Raji (cell line): ENCODE data around the gene DSCAML1.

Experiments used
- POLR2A ChIP-seq: IDR thresholded peaks from 2 replicates; pipeline ENCODE4 v1.6.1; 2011; ENCODE audit warnings: low read depth, low read length, control low read depth; ENCODE audit not compliant: insufficient read depth

DSCAML1 gene

DNA sequence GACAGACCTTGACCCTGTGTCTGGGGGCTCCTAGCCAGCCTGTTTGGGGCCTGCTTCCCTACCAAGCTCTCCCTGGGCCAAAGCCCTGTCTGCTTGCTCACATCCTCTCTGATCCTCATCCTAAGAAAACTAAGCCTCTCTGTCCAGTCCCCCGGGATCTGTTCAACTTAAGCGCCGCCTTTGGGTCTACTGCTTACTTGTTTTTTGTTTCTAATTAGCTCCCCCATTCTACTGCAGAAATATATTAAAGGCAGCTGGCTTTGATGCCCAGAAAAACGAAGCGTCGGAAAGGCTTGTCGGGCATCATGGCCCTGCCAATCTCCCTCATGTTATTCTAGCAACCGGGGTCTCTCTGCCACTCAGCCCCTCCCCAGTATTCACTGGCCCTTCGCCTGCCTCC, 3.4 kb downstream of the DSCAML1 start:
- no peak for TF ChIP-seq POLR2A

DNA sequence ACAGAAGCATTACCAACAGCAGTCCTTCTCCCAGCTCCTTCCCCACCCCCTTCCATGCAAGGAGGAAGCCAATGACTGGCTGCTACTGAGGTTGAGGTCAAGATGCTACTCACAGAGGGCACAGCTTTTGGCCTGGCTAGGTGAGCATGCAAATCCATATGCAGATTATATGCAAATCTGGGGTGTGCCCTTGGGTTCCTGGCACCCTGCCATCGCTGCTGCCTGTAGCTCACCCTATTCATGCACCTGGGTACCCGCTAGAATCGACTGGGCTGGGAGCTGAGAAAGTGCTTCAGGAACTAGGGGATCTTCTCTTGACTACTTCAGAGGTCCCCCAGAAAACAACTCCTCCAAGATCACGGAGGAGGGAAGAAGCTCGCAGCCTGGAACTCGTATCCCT, 4.0 kb downstream of the DSCAML1 start:
- TF ChIP-seq POLR2A = no peak

DNA sequence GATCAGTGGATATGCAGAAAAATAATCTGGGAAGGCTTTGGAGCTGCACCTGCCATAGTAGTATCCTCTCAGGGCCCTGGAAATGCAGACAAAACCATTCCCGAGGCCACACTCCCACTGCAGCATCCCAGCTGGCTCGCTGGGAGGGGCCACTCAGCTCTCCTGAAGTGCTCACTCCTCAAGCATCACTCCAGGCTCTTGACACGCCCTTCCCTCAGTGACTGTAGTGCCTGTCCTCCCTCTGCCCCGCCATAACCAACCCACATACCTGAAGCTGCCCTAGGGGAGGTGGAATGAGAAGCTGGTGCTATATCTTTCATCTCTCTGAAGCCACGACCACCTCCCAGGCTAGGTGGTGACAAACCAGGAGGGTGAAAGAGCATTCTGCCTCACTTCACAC, 4.8 kb downstream of the DSCAML1 start:
- TF ChIP-seq POLR2A = no peak

DNA sequence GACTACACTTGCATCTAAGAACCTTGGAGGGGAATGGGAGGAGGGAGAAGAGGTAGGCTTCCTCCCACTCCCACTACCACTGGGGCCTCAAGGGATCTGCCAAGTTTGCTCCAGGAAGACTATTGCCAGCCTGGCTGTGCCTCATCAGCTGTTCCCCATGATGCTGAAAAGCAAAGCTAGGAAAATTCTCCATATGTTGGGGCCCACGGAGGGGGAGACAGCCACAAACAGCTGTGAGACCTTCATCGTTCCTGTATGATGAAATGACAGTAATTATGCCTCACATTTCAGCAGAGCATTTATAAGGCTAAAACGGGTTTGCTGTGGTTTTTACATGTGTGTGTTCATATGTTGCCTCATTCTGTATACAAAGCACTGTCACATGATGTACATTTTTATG, 6.7 kb downstream of the DSCAML1 start:
- TF ChIP-seq POLR2A = no peak

DNA sequence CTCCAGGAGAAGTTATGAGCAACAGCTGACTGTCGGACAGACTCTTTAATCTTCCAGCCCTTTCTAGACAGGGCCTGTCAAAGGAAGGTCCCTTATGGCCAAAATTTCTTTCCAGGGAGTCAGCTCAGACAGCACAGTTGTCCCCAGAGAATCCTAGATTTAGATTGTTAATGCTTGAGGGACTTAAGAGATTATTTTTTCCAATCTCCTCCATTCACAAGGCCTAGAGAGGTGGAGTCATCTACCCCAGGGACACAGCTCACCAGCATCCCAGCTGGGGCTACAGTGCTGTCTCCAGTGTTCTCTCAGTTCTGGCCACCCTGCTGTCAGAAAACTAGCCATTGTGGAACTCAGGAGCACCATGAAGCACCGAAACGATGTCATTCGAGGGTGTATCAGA, 7.8 kb downstream of the DSCAML1 start:
- TF ChIP-seq POLR2A = no peak

DNA sequence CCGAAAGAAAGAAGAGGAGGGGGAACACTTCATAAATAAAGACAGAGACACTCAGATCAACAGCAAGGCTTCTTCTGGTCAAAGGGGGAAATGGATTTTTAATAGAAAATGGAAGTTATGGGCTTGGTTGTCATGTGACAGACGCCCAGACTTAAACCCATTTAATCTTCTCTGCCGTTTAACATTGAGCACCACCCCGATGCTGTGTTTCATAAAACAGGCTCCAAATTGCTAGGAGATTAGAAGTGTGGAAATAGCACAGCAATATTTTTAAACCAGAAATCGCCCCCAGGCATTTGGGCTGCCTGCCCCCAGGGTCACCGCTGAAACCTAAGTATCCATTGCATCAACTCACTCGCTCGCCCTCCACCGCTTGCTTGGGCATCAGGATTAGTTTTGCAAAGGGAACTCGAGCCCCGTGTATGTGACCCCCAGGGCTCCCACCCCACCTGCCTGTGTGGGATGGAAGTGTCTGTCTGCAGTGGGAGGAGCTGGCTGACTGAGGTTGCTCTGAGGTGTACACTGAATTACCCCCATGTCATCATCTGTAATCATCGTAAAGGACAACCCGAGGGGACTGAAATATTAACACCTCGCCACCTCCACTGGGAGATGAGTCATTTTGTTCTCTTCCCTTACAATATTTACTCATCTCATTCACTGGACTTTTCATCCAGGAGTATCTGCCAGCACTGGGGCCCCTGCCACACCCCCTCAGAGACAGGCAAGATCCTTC, 10.7 kb downstream of the DSCAML1 start:
- no peak for TF ChIP-seq POLR2A

DNA sequence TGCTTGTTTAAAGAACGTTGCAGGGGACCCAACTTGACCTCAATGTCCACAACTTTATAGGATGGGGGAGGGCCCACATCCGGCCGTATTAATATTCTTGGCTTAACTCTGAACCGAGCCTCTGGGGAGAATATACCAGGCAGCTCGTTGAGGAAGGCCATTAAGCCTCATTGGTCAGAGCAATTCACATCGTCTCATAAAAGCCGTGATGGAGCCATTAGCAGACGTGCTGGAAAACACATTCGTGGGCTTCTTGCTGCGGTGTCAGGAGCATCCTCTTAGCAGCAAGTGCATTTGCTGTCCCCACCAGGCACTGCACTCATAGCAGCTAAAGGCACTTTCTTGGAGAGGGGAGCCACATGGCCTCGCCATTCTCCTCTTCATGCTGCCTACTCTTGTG, 14.9 kb downstream of the DSCAML1 start:
- TF ChIP-seq POLR2A = no peak

DNA sequence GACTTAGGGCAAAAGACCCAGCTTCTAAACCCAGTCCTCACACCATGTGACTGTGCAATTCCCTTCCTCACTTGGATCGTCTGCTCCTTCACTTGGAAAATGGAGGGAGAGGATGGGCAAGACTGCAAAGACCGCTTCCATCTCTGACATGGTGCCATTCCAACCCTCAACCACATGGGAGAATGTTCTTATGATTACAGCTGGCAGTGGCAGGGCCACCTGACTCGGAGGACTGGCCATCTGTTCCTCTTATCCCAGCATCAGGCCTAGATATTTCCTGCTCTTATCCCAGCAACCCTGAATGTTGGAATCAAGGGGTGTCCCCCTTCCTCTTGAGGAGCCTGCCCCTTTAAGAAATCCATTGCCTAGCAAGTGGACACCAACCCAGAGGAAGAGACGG, 15.4 kb downstream of the DSCAML1 start:
- no peak for TF ChIP-seq POLR2A

DNA sequence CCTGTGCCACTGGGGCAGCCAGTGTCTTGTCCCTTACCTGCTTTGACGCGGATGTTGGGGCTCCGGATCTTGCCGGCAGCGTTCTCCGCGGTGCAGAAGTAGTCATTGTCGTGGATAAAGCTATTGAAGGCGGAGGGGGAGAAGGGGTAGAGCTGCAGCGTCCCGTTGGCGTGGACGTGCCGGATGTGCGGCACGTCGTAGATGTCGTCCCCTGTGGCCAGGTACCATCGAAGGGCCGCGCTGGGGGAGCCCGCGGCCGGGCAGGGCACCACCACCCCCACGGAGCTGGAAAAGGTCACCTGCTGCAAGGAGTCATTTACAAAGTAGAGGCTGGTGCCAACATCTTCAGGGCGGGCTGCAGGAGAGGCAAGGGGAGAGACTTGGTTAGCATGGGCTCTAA, 16.6 kb downstream of the DSCAML1 start:
- TF ChIP-seq POLR2A = no peak

DNA sequence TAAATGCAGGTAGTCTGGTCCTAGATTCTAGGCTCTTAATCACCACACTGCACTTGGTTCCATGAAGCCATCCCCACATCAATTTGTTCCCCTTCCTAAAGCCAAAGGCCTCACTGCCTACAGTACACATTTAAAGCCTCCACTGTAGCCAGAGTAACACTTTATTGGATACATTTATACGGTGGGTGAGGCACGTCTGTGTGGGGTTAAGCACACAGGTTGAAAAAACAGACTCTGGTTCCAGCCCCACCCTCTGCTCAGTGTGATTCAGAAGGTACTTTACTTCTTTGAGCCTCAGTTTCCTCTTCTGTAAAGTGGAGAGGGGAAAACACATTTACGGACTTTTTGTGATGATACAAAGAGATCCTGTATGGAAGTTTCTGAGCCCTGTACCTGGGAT, 22.5 kb downstream of the DSCAML1 start:
- TF ChIP-seq POLR2A = no peak

DNA sequence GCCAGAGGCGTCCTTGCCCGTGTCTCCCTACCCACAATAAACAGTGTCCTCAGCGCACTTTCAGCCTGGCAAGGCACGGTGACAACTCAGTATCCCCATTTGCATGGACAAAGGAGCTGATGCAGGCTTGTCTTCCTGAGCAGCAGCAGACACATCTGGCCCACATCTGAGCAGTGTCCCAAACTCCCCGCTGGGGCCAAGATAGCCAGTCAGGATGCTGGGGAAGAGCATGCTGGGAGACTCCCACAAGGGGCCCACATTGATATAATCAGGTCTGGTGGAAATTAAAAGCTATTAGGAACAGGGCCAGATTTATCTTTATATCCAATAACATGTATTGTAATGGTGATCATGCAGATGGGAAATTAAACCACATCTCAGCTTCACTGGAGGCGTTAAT, 24.7 kb downstream of the DSCAML1 start:
- no peak for TF ChIP-seq POLR2A

DNA sequence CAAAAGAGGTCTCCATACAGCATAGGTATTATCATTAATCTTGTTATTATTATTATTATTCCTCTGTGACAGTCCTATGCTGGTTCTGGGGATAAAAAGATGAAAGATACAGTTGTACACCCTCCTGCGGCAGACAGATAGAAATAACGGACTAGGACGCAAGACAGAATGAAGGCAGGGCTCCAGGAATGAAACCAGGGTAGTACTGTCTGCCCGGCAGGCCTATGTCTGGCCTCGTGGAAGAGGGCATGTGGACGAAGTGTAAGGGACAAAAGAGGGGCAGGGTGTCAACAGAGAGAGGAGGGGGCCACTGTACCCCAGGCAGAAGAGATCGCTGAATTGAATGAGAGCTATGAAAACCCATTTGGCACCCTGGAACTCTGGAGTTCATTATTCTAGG, 25.2 kb downstream of the DSCAML1 start:
- TF ChIP-seq POLR2A = no peak

DNA sequence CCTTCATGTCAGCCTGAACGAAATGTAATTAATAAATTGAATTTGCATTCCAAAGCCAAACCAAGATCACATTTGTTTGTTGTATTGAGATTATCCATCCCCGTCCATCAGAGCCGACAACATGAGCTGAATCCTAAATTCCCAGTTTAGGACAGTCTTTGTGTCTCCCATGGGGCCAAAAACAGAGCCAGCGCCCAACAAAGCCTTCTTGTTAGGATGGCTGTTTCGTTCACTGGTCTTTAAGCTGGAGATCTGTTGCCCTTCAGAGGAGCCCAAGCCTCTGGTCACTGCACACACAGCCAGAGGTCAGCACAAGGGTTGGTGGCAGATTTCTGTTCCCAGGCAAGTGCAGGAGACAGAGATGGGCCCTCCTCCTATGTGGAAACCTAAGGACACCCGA, 25.8 kb downstream of the DSCAML1 start:
- no peak for TF ChIP-seq POLR2A

DNA sequence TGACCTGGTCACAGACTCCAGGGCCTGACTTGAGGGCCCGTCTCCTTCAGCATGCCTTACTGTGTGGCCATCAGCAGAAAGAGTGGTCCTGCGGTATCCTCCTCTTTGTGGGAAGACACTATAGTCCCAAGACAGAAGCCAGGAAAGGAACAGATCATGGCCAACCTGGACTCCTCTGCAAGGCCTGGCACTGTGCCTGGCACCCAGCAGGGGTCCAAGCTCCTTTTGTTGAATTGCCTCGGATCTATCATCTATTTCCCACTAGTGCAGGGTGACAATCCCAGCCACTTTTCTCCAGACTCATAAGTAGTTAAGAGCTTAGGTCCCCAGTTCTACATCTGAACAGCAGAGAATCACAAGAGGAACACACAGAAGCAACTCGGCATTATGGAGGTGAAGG, 27.0 kb downstream of the DSCAML1 start:
- no peak for TF ChIP-seq POLR2A

DNA sequence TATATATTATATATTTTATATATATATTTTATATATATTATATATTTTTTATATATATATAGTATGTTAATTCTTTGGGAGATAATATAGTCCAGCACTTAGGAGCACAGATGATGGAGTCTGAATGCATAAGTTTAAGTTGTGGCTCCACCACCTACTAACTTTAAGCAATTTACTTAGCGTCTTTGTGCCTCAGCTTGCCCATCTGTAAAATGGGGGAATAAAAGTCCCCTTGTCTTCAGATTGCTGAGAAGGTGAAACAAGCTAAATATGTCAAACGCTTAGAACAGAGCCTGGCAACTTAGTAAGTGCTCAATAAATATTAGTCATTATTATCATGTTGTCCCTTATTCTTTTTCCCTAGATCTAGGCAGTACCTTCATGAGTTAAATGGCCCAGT, 27.5 kb downstream of the DSCAML1 start:
- TF ChIP-seq POLR2A = no peak

DNA sequence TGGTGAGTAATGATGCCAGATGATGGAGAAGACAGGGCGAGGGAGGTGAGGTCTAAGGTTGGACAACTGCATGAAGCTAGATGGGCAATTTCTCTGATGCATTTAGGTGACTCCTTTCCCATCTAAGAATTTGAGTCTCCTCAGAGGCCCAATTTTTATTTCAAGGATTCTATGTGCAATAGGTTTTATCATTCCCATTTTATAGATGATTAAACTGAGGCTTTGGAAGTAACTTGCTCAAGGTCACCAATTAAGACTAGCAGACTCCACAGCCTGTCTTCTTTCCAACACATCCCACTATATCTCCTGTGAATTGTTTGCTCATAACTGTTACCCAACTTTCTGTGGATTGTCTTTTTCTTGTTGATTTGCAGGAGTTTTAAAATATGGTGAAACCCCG, 28.5 kb downstream of the DSCAML1 start:
- no peak for TF ChIP-seq POLR2A

DNA sequence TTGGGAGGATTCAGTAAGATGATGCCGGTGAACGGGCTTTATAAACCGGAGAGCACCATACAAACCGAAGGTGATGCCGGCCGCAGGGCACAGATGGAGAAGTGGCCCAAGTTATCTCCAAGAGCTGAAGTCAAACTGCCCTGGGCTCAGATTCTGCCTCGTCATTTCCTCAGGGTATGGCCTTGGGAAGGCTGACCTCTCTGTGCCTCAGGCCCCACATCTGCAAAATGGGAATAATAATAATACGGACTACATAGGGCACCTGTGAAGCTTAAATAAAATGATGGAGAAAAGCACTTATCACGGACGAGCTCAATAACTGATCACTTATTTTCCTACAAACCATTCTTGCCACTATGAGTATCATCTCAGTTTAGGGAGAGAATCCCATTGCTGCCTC, 29.9 kb downstream of the DSCAML1 start:
- no peak for TF ChIP-seq POLR2A
